SK-N-SH (cell line): ENCODE data around the gene ASAP2. TPM values are rescaled to one million over a fixed set of nuclear protein-coding genes. Genes with fewer than 3 reads are reported as not detected.

Experiments used
- CTCF ChIA-PET: fragments of 300-600, 350-600 bp; formaldehyde crosslinking; extraction: SDS; loops from one replicate; lab custom pipeline; 2021; lab: Yijun Ruan, JAX
- POLR2A ChIA-PET: fragments of 350-600 bp; sonication (Branson Sonifier 250); formaldehyde crosslinking; extraction: SDS; loops from one replicate; lab custom pipeline; 2020; ENCODE audit warnings: antibody characterized with exemption, inconsistent platforms; lab: Yijun Ruan, JAX
- DNase-seq: peaks from one replicate; pipeline ENCODE4 v3.0.0; 2012
- H2AFZ ChIP-seq: fragments of 200-600 bp; sonication (generic); 2 replicates; pipeline ENCODE4 v1.8.1; 2016; ENCODE audit warnings: antibody characterized with exemption, mild to moderate bottlenecking, low read depth
- H3F3A ChIP-seq: fragments of 200-600 bp; sonication (generic); replicated peaks from 2 replicates; pipeline ENCODE3; 2016; ENCODE audit warnings: antibody characterized with exemption, mild to moderate bottlenecking; ENCODE audit not compliant: insufficient read depth
- H3K27ac ChIP-seq, 2 experiments: fragments of 200-500 bp in 1 of 2; fragments of 200-600 bp in 1 of 2; sonication (Bioruptor generic) in 1 of 2; sonication (generic), shearing (Covaris generic) in 1 of 2; 2 replicates each; pipeline versions ENCODE4 v1.5.1 to v1.6.1; 2014 to 2016; ENCODE audit warnings: low read depth in 2 of 2, inconsistent platforms in 1 of 2, low read length in 1 of 2, mild to moderate bottlenecking in 1 of 2, mixed read lengths in 1 of 2
- H3K27me3 ChIP-seq: fragments of 200-600 bp; sonication (generic), shearing (Covaris generic); 2 replicates; pipeline ENCODE4 v1.6.1; 2016; ENCODE audit warnings: mixed run types; ENCODE audit not compliant: insufficient read depth
- H3K36me3 ChIP-seq, 2 experiments: fragments of 200-500 bp in 1 of 2; fragments of 200-600 bp in 1 of 2; sonication (Bioruptor generic) in 1 of 2; sonication (generic) in 1 of 2; replicated peaks in 1 of 2; 2 replicates each; pipeline versions ENCODE3 to v1.5.1; 2014 to 2016; ENCODE audit warnings: low read length in 1 of 2, mild to moderate bottlenecking in 1 of 2; ENCODE audit not compliant: insufficient read depth in 2 of 2, control insufficient read depth in 1 of 2
- H3K4me1 ChIP-seq, 2 experiments: fragments of 200-500 bp in 1 of 2; fragments of 200-600 bp in 1 of 2; sonication (Bioruptor generic) in 1 of 2; sonication (generic), shearing (Covaris generic) in 1 of 2; 2 replicates each; pipeline versions ENCODE4 v1.5.1 to v1.6.1; 2014 to 2016; ENCODE audit warnings: low read depth in 1 of 2, low read length in 1 of 2, mixed run types in 1 of 2; ENCODE audit not compliant: insufficient read depth in 2 of 2, control insufficient read depth in 1 of 2
- H3K4me2 ChIP-seq: fragments of 200-600 bp; sonication (generic), shearing (Covaris generic); 2 replicates; pipeline ENCODE4 v1.6.1; 2017; ENCODE audit warnings: mixed run types
- H3K4me3 ChIP-seq, 2 experiments: fragments of 200-500 bp in 1 of 2; fragments of 200-600 bp in 1 of 2; sonication (Bioruptor generic) in 1 of 2; sonication (generic), shearing (Covaris generic) in 1 of 2; 2 replicates each; pipeline versions ENCODE4 v1.5.1 to v1.8.1; 2014 to 2016; ENCODE audit warnings: low read depth in 2 of 2, inconsistent platforms in 1 of 2, low read length in 1 of 2, mild to moderate bottlenecking in 1 of 2, mixed read lengths in 1 of 2, moderate library complexity in 1 of 2
- H3K79me2 ChIP-seq: fragments of 200-600 bp; sonication (generic); 2 replicates; pipeline ENCODE4 v1.8.1; 2017; ENCODE audit warnings: mild to moderate bottlenecking; ENCODE audit not compliant: insufficient read depth
- H3K9ac ChIP-seq: fragments of 200-600 bp; sonication (generic); 2 replicates; pipeline ENCODE4 v1.6.1; 2017; ENCODE audit warnings: mixed run types
- H3K9me2 ChIP-seq: fragments of 200-600 bp; sonication (generic); 2 replicates; pipeline ENCODE4 v1.6.1; 2017; ENCODE audit warnings: mixed run types
- H3K9me3 ChIP-seq: fragments of 200-600 bp; sonication (generic); 2 replicates; pipeline ENCODE4 v1.6.1; 2017; ENCODE audit warnings: mixed run types, mild to moderate bottlenecking, moderate library complexity
- H4K20me1 ChIP-seq: fragments of 200-600 bp; sonication (generic); 2 replicates; pipeline ENCODE4 v1.6.1; 2017; ENCODE audit warnings: mild to moderate bottlenecking, mixed run types; ENCODE audit not compliant: insufficient read depth
- CHD2 ChIP-seq: fragments of 150-350 bp; IDR thresholded peaks from 2 replicates; pipeline ENCODE4 v1.6.1; 2018; ENCODE audit warnings: low read length; ENCODE audit not compliant: partially characterized antibody
- EP300 ChIP-seq, 2 experiments: IDR thresholded peaks; 2 replicates each; pipeline versions ENCODE4 v1.4.0 to v1.6.1; 2012; ENCODE audit warnings: borderline replicate concordance in 1 of 2, low read depth in 1 of 2, low read length in 1 of 2
- GABPA ChIP-seq: IDR thresholded peaks from 2 replicates; pipeline ENCODE4 v1.4.0; 2012; ENCODE audit warnings: low read depth, mild to moderate bottlenecking
- RXRA ChIP-seq: IDR thresholded peaks from 2 replicates; pipeline ENCODE4 v1.4.0; 2012; ENCODE audit warnings: low read depth, mild to moderate bottlenecking, borderline replicate concordance
- TAF1 ChIP-seq: IDR thresholded peaks from 2 replicates; pipeline ENCODE4 v1.6.1; 2012; ENCODE audit warnings: low read depth, mild to moderate bottlenecking, low read length, moderate library complexity, borderline replicate concordance
- TEAD4 ChIP-seq: IDR thresholded peaks from 2 replicates; pipeline ENCODE4 v1.4.0; 2012; ENCODE audit warnings: mild to moderate bottlenecking, borderline replicate concordance; ENCODE audit not compliant: insufficient read depth
- USF2 ChIP-seq: fragments of 150-350 bp; IDR thresholded peaks from 2 replicates; pipeline ENCODE4 v1.6.1; 2017; ENCODE audit warnings: antibody characterized with exemption, low read length, low read depth, borderline replicate concordance
- WGBS: methylation state at CpG from one replicate; pipeline ENCODE4 v1.1.6; 2017; ENCODE audit warnings: low lambda C conversion rate; 5-methylcytosine and 5-hydroxymethylcytosine counted together
- polyA plus RNA-seq, 3 experiments: library from polyadenylated mRNA; depleted of rRNA; stranded (reverse); fragments of >200 nt; gene quantifications; 2 replicates each; pipeline ENCODE4 v1.2.3, GENCODE V29; 2012

Gene ASAP2
- polyA plus RNA-seq, 1 of the 3 experiments (the other 2 are of a cell fraction): 37.9 TPM

- DNase-seq: no peak
- 98% methylated on average over 5 of the region's 5 CpGs for WGBS
Observed at GRCh38 chr2:9271691-9272090, 65.1 kb downstream of the ASAP2 start.

GRCh38 chr2:9273486-9274130, 67.0 kb downstream of the ASAP2 start:
- Histone ChIP-seq H3K79me2 (peaks cover 100% of the 10 kb centered on the region), H3K9ac (no peak overlapping the region), H3K36me3 (peaks cover 0 to 12% of the 10 kb centered on the region in 2 experiments), H2AFZ (no peak overlapping the region), H3K9me2 (no peaks in the 10 kb centered on the region), H3F3A (no peaks in the 10 kb centered on the region), H3K27me3 (no peaks in the 10 kb centered on the region), H4K20me1 (peaks cover 85% of the 10 kb centered on the region), H3K4me2 (no peak overlapping the region), H3K27ac (peak overlapping the region in 1 of 2 experiments; percentile 2; a peak in 1 of 4 replicates), H3K4me3 (no peak overlapping the region), H3K9me3 (no peaks in the 10 kb centered on the region; the same call in 1 of the 2 replicates), H3K4me1 (peaks cover 17 to 46% of the 10 kb centered on the region in 2 experiments; a peak in 3 of 4 replicates)
- ChIA-PET POLR2A (interaction anchor here (0.6 kb wide), 1 partner anchor 13 kb away, joined by 3 read pairs; no protein-coding TSS in a partner anchor), CTCF (interaction anchor here (0.7 to 1.4 kb wide), 6 partner anchors 9 to 67 kb away, joined by 3 to 4 read pairs (median 3); partner anchors contain the start of gene ASAP2)
- 87% methylated on average over 5 of the region's 5 CpGs for whole genome bisulfite sequencing
- TF ChIP-seq TEAD4 (no peak), GABPA (no peak), USF2 (no peak), EP300 (IDR thresholded peaks at IDR 0.05; ENCODE audit: borderline replicate concordance in 1 of 2, low read depth in 1 of 2, low read length in 1 of 2) (no peak), RXRA (no peak)
- DNase-seq: no peak

More at GRCh38 chr2:9271691-9272090, 65.1 kb downstream of the ASAP2 start:
- Histone ChIP-seq H2AFZ (no peak overlapping the region), H3K27me3 (no peaks in the 10 kb centered on the region), H3K27ac (no peak overlapping the region), H3K4me1 (peaks cover 12 to 42% of the 10 kb centered on the region in 2 experiments; a peak in 2 of 4 replicates), H3K36me3 (peaks cover 0 to 12% of the 10 kb centered on the region in 2 experiments), H3K9me3 (no peaks in the 10 kb centered on the region; the same call in 1 of the 2 replicates), H3K4me3 (no peak overlapping the region), H3F3A (no peaks in the 10 kb centered on the region), H3K9me2 (no peaks in the 10 kb centered on the region), H4K20me1 (peaks cover 71% of the 10 kb centered on the region), H3K9ac (no peak overlapping the region), H3K79me2 (peaks cover 100% of the 10 kb centered on the region), H3K4me2 (no peak overlapping the region)
- ChIA-PET POLR2A (no interaction called here), CTCF (interaction anchor here (1.0 kb wide), 2 partner anchors 18 to 27 kb away, joined by 3 read pairs; no protein-coding TSS in a partner anchor)
- no peak for TF ChIP-seq CHD2

- ChIA-PET CTCF (interaction anchor here (0.6 to 1.7 kb wide), 6 partner anchors 10 to 69 kb away, joined by 3 to 6 read pairs (median 3); no protein-coding TSS in a partner anchor), POLR2A (no interaction called here)
- no peak overlapping the region for H2AFZ ChIP-seq
- DNase-seq: no peak
- H3K4me3 ChIP-seq: no peak overlapping the region
- no peaks in the 10 kb centered on the region for H3K27me3 ChIP-seq
- WGBS: 97% methylated on average over 5 of the region's 5 CpGs
- H3K27ac ChIP-seq: peak overlapping the region in 1 of 2 experiments; percentile 1; a peak in 1 of 4 replicates
- H3K9ac ChIP-seq: no peak overlapping the region
- peaks cover 17 to 38% of the 10 kb centered on the region in 2 experiments; a peak in 3 of 4 replicates for H3K4me1 ChIP-seq
- H3K9me3 ChIP-seq: no peaks in the 10 kb centered on the region; the same call in 1 of the 2 replicates
- peaks cover 81% of the 10 kb centered on the region for H4K20me1 ChIP-seq
- peaks cover 99% of the 10 kb centered on the region for H3K79me2 ChIP-seq
- H3K36me3 ChIP-seq: peaks cover 5 to 12% of the 10 kb centered on the region in 2 experiments
- H3K9me2 ChIP-seq: no peaks in the 10 kb centered on the region
- TF ChIP-seq TAF1: no peak
- TF ChIP-seq, all 33 proteins: peak for 0
- Histone ChIP-seq H3K4me2 (no peak overlapping the region), H3F3A (no peaks in the 10 kb centered on the region)
Observed at GRCh38 chr2:9274701-9275343, 68.2 kb downstream of the ASAP2 start.
